GM12892 (cell line): ENCODE data around the gene EPB41L4A.

Source experiments
- POLR2A ChIP-seq: IDR thresholded peaks from 2 replicates; pipeline ENCODE4 v1.6.1; 2011; ENCODE audit warnings: low read depth, low read length, control low read depth
- POLR2AphosphoS5 ChIP-seq: IDR thresholded peaks from 2 replicates; pipeline ENCODE4 v1.6.1; 2011; ENCODE audit warnings: low read depth, low read length, control low read depth

DNA sequence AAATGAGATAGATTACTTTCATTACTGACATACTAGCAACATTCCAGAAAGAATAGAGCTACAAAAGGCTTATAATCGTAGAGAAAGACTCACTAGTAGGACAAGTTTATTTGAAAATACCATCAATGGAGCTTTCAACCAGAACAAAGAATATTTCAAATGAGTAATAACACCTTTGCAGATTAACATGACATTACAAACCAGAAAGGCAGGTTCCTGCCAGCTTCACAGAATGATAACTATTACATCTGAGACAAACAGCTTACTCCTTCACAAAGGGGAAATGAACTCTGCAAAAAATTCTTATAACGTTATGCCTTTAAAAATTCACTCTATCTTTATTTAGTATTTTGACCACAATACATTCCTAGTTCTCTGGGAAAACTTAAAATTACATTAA, 103.1 kb downstream of the EPB41L4A start:
- TF ChIP-seq POLR2A (no peak), POLR2AphosphoS5 (no peak)
